GM21526 (cell line): ENCODE measurements around the gene DEDD2.

ENCODE experiments used
- ATAC-seq: cut with Tn5 transposase; IDR thresholded peaks from one replicate; pipeline ENCODE4 v1.9.1; 2021; ENCODE audit warnings: moderate library complexity; ENCODE audit not compliant: unreplicated experiment, low FRiP score

Gene DEDD2

GRCh38 chr19:42229855-42230351, 12.4 kb upstream of the DEDD2 start:
- ATAC-seq = no peak

GRCh38 chr19:42229301-42229854, 11.9 kb upstream of the DEDD2 start:
- ATAC-seq = no peak

- no peak for ATAC-seq
Observed at GRCh38 chr19:42228641-42229040, 11.2 kb upstream of the DEDD2 start.

- ATAC-seq = no peak
Observed at GRCh38 chr19:42226886-42227285, 9.4 kb upstream of the DEDD2 start.

DNA sequence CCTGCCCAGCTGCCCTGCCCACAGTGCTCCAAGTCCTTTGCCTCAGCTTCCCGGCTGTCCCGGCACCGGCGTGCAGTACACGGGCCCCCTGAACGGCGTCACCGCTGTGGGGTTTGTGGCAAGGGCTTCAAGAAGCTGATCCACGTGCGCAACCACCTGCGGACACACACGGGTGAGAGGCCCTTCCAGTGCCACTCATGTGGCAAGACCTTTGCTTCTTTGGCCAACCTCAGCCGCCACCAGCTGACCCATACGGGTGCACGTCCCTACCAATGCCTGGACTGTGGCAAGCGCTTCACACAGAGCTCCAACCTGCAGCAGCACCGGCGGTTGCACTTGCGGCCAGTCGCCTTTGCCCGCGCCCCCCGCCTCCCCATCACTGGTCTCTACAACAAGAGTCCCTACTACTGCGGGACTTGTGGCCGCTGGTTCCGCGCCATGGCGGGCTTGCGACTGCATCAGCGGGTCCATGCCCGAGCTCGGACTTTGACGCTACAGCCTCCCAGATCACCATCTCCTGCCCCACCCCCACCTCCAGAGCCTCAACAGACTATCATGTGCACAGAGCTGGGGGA, 8.3 kb upstream of the DEDD2 start:
- no peak for ATAC-seq

DNA sequence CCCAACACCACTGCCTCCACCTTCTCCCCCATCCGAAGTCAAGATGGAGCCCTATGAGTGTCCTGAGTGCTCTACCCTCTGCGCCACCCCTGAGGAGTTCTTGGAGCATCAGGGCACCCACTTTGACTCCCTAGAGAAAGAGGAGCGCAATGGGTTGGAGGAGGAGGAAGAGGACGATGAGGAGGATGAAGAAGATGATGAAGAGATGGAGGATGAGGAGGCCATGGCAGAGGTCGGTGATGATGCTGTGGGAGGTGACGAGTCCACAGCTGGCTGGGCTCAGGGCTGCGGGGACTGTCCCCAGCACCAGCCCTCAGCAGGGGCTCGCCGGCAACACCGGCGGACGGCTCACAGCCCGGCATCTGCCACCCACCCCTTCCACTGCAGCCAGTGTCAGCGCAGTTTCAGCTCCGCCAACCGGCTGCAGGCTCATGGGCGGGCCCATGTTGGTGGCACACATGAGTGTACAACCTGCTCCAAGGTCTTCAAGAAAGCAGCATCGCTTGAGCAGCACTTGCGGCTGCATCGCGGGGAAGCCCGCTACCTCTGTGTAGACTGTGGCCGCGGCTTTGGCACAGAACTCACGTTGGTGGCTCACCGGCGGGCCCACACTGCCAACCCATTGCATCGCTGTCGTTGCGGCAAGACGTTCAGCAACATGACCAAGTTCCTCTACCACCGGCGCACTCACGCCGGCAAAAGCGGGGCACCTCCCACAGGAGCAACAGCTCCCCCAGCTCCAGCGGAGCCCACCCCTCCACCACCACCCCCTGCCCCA, 7.7 kb upstream of the DEDD2 start:
- no peak for ATAC-seq

DNA sequence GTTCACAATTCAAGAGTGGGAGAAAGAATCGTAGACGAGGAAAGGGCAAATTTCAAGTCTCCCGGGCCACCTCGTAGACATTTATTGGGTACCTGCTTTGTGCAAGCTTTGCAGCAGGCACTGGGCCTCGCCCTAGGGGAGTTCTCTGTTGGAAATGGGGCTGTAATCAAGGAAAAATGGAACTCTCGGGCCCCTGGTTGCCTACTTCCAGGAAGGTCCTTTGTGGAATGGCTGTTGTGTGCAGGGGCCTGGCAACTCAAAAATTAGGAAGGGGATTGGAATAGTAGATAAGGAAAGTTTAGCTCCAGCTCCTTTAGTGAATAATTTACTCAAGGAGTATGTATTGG, 3.2 kb upstream of the DEDD2 start:
- ATAC-seq = no peak

GRCh38 chr19:42219812-42220750, 2.6 kb upstream of the DEDD2 start, which contains the start of gene ZNF526:
TSS of gene ZNF526 (plus strand) at chr19:42220312. CDS start at chr19:42224404, 4,092 bp downstream.
- ATAC-seq = peak; percentile 69

- no peak for ATAC-seq
Observed at GRCh38 chr19:42216653-42217519, 591 bp downstream of the DEDD2 start.

GRCh38 chr19:42214810-42215485, 2.5 kb downstream of the DEDD2 start:
- ATAC-seq = no peak

DNA sequence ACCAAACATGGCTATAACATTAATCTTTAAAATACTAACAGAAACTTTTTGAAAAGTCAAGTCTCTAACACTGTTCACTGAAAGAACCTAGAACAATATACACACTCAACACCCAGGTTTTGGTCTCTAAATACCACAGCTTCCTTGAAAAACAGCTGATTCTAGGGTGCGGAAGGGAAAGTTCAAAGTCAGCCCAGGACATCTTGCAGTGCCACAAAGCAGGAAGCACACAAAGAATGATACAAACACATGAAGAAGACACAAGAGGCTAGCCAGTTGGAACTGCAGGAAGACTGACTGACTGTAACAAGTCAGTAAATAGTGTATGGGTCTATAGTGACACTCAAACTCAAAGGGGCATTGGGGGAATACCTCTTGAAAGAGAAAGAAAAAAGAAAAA, 4.6 kb downstream of the DEDD2 start:
- ATAC-seq = no peak

- no peak for ATAC-seq
Observed at GRCh38 chr19:42208612-42209011, 8.9 kb downstream of the DEDD2 start.

DNA sequence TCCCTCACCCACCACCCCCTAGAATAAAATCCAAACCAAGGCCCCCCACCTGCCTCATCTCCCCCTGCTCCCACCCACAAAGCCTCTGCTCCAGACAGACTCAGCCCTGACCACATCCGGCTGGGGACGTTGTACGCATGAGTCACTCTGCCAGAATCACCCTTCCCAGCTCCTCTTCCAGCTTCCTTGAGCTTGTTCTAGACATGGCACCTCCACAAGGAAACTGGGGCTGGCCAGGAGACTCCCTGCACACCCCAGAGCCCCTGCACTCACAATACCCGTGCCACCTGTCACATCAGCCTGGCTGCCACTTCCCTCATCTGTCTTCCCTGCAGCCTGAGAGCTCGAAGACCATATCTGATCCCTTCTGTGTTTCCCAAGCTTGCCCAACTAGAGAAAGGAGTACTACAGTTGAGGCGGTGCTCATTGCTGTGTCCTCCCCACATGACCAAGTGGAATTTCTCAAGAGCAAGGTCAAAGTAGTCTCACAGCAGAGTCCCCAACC, 9.7 kb downstream of the DEDD2 start:
- ATAC-seq = no peak

DNA sequence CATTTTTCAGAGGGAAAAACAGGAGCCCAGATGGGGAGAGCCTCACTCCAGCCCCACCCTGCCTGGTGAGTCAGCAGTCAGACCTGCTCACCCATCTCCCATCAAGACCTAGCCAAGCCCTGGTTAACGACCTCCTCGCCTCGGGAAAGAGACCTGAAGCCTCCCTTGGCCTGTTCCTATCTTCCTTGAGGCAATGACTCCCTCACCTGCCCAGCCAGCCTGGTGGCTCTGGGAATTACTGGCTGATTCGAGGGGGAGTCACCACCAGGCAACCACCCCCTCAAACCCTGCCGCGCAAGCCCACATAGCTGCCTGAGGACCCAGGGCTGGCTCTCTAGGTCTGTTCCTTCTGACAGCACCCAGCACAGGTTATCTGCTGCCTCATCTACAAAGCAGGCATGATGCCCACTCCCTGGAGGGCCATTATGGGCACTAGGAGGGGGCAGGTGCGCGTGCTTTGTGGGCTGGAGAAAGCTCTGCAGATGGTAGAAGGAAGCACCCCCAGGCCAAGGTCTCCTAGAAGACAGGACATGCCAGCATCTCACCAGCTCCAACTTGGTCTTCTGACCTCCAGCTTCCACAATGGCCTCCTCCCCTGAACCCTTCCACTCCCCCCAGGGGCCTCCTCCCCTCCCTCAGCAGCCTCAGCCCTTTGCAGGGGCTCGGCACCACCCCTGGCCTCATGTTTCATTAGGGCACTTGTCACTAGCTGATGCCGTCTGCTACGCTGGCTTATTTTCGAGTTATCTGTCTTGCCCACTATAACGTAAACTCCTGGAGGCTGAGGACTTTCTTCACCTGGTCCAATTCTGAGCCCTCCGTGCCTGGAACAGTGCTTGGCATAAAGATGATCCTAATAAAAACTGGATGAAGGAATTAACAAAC, 10.4 kb downstream of the DEDD2 start:
- ATAC-seq = no peak

DNA sequence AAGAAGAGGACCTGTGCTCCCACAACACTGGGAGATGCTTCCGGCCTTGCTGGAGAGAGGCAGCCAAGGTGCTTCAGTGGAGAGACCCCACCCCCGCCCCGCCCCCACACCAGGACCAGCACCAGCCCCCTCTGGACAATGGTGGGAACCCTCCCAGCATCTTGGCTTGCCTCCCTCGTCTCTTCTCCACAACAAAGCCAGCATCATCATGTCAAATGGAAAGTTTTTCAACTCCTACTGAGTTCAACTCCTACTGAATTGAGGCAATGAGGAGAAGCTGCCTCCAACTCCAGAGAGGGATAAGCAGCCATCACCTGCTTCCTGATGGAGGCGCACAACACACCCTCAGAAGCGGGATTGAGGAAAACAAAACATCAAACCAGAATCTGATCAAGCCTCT, 12.8 kb downstream of the DEDD2 start:
- ATAC-seq = no peak

DNA sequence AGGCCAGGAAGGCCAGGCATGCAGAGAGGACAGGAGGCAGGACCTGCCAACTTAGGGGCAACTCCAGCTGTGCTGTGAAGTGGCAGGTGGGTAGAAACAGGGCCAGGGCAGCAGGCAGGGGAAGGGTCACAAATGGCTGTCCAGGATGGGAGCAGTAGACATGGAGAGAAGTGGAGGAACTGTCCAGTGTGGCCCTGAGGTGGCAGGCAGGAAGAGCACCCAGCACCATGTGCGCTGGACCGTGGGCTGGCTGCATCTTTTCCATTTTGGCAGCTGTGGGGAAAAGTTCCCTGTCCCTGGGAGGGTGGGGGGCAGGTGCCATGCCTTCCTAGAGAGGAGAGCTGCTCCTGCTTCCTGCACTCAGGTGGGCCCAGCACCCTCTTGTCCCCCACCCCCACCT, 13.8 kb downstream of the DEDD2 start:
- ATAC-seq = no peak

- ATAC-seq = no peak
Observed at GRCh38 chr19:42202290-42202880, 15.1 kb downstream of the DEDD2 start.
